GM18507 (cell line): Measurements from ENCODE around the gene RGMB.

Experiments
- DNase-seq: peaks from one replicate; pipeline ENCODE4 v3.0.0; 2011; ENCODE audit warnings: low read depth; ENCODE audit not compliant: insufficient read length; ENCODE audit errors: extremely low spot score
- FAIRE-seq: peaks from 2 replicates; lab custom pipeline; 2011; peaks lifted over from hg19 to GRCh38; lab: Jason Lieb, UNC

RGMB gene

DNA sequence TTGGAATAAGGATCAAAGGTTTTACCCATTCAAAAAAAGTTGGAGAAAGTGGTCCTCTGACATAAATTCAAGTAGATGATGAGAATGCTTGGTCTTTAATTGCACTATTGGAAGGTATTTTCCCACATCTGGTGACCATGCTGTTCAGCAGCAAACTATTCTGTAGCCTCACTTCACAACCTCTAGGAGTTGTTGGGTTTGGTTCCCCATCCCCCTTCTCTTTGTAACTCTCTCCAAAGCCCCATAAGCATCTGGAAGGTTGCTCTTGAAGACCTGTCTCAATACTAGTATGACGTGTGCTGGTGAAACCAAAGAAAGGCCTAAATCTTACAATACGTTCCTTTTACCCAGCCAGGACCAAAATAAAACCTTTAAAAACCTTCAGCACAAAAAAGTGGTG is 8.5 kb downstream of the RGMB start:
- DNase-seq (no peak), FAIRE-seq (no peak)

DNA sequence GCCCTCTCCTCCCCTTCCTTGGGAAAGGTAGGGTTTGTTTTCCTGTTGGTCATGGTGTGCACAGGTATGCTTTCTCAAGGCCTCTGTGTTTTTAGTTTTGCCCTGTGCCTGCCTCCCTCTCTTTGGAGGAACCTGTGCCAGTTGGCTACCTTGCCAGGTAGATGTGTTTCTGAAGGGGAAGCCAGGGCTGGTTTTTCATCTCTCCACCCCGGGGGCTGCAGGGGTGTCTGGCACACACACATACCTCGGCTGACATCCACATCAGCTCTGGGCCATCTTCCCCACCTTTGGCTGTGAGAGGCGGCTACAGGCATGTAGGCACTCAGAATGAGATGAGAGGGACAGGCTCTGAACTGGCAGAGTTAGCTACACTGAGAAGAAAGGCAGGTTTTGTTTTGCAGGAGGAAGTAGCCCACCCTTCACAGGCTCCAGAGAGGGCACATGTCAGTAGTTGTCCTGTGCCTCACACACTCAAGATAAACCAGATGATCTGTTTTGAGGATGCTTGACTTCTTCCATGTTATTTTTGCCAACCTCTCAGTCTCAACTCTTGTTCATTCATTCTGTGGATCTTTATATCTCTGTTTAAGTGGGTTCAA is 9.7 kb downstream of the RGMB start:
- DNase-seq (no peak), FAIRE-seq (no peak)

DNA sequence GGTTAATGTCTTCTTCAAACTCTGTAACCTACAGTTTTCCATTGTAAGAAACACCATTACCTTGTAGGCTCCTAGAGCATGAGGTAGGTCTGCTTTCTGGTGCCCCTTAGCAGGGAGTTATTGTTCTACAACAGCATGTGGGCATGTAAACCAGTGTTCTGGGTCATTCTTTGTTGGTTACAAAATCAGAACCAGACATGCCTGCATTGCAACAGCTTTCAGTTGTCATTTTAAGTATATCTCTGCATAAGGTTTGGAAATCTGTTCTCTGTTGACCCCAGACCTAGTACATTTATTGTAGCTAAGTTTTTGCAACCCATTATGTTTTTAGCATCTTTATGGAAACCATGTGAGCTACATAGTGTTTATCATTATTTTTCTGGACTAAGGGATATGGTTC is 10.9 kb downstream of the RGMB start:
- FAIRE-seq (no peak), DNase-seq (no peak)

DNA sequence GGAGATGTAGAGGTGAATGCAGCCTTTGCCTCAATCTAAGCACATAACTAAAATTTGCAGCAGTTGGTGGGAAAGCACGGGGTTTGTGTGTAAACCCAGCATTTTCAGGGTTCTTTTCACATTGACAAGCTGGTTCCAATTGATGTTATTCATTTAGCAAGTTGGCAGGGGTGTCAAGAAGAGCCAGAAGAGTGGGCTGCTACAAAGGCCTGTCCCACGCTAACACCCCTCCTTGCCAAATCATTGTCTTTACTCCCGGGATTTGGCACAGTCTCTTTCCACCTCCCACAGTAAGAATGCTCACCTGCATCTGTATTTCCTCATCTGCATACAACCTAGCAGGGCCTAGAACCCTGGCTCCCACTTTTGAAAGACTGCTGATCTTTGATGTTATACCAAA is 11.8 kb downstream of the RGMB start:
- no peak for FAIRE-seq

DNA sequence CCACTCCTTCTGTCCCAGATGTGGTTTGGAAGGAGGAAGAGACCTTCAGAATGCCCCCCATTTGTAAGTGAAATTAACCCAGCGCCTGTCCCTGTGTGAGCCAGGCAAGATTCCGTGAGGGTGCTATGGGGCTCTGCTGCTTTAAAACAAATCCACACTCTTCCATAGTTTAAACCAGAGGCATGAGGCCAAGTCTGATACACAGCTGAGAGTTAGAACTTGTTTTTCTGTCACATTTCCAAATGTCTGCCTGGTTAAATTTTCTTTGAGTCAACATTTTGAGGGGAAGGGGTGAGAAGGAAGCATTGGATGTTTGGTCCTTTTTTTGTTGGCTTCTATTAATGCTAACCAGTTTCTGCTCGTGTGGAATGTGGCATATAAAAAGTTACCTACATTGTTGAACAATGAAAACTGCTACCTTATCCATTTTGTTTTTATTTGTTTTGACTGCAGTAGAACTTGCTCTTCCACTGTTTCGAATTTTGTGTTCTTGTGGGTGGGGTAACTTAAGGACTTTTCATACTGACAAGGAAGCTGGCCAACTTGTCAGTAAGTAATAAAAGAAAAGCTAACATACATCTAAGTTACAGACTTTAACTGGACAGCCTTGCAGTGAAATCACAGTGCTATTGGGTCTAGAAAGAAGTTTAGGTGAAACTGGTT is 12.9 kb downstream of the RGMB start:
- no peak for DNase-seq

More for the DNA sequence above, 11.8 kb downstream of the RGMB start:
- no peak for DNase-seq

DNA sequence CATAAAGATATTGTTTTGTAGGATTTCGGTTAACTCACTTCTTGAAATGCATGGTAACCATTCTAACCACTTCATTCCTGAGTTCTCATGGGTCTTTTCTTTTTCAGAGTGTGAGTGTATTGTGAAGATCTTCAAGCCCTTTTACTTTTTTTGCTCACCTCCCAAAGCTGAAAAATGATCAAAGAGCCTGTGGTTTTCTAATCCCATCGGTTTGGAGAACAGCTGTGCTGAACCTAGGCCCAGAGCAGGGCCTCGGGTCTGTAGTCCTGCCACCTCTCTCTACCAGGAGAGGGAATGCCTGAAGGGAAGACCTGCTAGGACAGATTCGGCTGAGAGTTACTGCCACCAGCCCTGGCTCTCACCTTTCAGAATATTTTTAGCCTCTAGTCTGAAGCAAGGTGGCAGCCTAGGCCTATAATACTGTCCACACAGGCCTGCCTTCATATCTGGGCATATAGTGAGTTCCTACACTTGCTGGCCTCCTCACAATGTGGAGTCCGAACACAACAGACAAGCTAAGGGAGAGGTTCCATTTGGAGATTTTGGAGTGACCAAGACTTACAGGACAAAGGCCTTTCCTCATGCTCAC is 13.8 kb downstream of the RGMB start:
- FAIRE-seq (no peak), DNase-seq (no peak)

More for the DNA sequence above, 12.9 kb downstream of the RGMB start:
- no peak for FAIRE-seq

DNA sequence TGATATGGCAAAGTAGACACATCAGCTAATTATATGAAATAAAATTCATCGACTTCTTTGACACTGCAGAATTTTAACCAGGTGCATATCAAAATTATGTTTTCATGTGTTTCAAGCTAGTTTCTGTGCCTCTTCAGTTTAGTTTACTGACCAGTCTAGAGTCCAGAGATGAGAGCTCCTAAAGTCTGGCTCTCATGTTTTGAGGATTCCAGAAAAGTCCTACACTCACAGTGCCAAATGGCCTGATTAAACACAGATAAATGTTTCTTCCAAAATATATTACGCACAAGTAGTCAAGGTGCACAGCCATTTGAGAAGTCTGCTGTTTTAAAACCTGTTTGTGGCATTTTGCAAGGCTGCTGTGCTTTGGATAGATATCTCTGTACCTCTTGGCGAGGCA is 15.6 kb downstream of the RGMB start:
- DNase-seq (no peak), FAIRE-seq (no peak)

DNA sequence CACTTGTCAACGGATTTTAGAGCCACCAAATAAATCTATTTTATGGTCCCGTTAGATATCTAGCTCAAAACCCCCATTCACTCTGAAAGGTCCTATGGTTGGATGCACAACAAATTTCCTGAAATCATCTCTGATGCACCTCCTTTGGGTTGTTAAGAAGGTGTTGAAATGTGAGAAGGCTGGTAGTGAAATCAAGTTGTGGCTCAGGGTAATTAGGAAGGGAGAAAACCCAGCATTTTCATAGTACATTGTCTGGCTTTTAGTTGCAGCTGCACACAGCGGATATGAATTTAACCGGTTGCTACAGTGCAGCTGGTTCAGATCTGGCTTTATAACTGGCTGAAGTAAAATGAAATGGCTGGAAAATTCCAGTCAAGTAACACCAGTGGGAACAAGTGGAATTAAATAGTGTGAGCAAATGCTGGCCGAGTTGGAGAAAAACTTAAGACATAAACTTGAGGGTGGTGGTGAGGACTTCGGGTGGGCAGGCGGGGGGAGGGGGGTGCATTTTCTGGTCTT is 17.6 kb downstream of the RGMB start:
- FAIRE-seq (no peak), DNase-seq (no peak)

DNA sequence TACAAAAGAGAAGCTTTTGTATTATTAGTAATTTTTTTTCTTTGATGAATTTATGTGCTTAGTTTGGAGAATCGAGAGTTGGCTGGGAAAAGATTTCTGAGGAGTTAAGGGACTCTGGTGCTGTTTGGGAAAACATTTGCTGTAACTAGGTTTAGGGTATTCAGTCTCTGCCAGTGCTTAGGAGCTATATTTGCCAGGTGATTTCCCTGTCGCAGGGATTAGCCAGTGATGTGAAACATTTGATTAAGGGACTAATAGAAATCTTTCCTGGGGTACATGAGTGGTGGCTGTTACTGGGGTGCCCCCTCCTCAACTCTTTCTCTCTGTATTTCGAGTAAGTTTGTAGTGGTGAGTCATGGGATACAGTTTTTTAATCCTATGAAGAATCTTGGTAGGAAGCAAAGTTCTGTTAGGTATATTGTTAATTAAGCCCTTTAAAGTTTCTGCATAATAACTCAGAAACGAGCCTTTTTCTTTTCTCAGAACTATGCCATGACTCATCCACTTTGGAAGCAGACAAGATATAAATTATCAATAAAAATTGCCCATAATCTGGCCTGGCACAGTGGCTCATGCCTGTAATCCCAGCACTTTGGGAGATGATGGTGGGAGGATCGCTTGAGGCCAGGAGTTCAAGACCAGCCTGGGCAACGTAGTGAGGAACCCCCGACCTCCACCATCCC is 18.6 kb downstream of the RGMB start:
- DNase-seq (no peak), FAIRE-seq (no peak)

DNA sequence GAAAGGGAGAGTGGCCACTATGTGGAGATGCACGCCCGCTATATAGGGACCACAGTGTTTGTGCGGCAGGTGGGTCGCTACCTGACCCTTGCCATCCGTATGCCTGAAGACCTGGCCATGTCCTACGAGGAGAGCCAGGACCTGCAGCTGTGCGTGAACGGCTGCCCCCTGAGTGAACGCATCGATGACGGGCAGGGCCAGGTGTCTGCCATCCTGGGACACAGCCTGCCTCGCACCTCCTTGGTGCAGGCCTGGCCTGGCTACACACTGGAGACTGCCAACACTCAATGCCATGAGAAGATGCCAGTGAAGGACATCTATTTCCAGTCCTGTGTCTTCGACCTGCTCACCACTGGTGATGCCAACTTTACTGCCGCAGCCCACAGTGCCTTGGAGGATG is 19.8 kb downstream of the RGMB start:
- no peak for DNase-seq
- FAIRE-seq, result no peak

DNA sequence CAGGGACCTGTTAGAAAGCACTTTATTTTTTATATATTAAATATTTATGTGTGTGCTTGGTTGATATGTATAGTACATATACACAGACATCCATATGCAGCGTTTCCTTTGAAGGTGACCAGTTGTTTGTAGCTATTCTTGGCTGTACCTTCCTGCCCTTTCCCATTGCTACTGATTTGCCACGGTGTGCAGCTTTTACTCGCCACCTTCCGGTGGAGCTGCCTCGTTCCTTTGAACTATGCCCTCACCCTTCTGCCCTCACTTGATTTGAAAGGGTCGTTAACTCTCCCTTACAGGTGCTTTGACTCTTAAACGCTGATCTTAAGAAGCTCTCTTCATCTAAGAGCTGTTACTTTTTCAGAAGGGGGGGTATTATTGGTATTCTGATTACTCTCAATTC is 20.5 kb downstream of the RGMB start:
- DNase-seq, result no peak
- no peak for FAIRE-seq

DNA sequence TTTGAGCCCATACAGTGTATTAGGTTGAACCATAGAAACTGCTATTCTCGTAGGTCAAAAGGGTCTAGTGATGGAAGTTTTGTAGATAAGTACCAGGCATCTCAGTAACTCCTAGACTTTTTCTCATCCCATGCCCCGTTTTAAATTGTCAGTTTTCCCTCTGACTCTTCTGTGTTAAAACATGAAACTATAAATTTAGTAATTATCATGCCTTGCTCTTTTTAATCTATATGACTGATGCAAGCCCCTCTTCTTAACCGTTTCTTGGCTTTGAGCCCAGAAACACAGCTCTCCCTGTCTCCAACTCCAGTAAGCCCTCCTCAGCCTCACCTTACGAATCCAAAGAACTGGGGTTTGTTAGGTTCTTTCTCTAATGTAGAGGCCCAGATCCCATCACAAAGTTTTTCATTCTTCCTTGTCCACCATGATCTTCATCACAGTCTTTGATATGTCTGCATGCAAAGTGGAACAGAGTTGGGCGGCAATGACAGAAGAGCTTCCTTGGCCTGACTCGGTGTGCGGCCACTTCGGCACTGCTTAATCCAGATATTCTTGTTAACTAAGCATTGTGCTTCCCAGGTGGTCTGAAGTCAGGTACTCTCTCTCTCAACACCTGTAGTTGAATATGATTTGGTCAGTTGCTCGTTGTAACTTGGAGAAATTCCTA is 21.1 kb downstream of the RGMB start:
- DNase-seq, result no peak
- no peak for FAIRE-seq

DNA sequence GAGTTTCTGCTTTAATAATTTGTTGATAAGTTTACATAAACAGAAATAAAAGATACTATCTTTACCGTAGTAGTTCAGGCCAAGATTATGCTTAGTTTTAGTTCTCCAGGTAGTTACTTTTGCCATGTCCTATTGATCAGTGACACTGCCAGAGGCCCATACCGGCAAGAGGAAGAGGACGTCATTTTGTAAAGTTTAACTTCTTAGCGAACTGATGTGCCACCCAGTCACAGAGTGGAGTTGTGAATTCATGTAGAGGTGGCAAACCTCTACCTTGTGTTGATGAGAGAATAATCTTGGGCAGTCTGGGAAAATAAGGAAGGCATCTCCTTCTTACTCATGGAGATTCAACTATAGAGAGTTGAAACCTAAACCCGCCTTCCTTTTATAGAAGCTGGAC is 21.8 kb downstream of the RGMB start:
- FAIRE-seq (no peak), DNase-seq (no peak)

DNA sequence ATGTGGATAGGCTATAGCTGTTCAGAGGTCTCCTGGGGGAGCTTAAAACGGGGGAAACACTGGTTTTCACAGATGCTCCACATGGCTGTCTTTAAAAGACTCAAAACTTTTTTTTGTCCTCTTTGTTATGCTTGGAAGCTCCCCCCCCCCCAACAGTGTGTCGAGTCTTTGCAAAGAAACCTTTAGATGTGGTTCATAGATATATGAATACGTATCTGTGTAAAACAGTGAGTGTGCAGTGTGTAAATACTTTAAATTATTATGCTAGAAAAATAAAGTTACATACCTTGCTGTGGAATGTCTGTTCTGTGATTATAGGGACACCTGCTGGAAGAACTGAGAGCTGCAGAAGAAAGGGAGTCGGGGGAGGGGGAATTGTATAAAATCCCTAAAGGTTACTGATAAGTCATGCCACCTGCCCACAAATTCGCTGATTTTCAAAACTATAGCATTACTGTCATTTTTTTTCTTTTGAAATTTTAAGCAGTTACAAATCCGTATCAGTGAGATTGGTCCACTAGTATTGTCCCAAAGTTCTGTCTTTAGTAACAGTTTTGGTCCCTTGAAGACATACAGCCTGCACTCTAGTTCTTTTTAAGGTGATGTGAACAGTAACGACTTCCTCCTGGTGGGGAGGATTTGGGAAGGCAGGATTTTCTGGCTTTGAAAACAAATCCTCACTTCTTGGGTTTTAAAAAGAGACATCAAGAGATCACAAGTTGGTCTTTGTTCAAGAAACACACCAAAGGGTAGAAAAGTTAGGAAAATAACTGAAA is 22.9 kb downstream of the RGMB start:
- no peak for DNase-seq
- peak; percentile 29 for FAIRE-seq

DNA sequence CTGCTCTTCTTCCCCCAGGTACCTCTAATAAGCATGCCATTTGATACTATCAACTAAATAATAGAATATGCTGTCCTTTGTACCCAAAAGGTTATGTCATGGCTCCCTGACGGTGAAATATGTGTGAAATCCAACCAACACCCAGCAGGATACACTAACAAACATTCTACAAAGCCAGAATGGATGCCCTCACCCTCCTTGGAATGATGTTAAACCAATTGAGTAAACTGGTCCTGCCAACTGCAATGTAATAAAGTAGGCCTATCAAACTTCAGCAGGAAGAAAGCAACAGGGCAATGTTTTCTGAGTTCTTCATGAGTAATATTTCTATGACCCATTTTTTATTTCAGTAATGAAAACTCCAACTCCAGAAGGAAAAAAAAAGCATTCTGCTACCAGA is 24.9 kb downstream of the RGMB start:
- no peak for DNase-seq
- FAIRE-seq, result no peak

DNA sequence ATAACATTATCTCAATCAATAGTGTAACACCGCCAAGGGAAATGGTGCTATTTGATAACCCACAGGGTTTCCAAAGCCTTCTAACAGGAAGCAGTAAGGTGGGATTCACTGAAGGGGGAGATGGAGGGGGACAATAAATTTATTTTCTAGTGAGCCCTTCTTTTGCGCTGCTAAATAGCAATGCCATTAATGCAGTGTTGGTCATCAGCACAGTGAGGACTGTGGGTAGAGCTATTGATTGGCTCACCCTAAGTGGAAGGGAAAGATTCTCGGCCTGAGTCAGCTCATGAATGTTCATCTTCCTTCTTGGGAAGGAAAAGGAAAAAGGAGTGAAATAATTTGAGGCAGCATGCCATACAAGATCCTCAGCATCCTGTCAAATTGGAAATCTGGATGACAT is 25.4 kb downstream of the RGMB start:
- DNase-seq, result no peak
- FAIRE-seq, result no peak

DNA sequence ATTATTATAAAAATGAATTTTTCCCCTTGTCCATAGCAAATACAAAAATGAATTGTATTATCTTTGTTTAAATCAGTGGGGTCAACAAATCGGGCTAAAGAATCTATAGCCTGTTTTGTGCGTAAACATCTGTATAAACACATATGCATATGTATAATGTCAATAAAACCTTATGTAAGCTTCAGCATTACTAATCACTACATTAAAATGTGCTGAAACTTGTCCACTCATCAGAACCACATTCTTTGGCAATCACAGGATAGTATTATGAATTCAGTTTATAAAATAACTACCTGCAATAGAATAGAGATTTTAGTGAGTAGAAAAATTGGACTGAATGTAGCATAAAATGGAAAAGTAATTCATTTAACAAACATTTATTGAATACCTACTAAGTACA is 30.6 kb downstream of the RGMB start:
- FAIRE-seq (no peak), DNase-seq (no peak)

DNA sequence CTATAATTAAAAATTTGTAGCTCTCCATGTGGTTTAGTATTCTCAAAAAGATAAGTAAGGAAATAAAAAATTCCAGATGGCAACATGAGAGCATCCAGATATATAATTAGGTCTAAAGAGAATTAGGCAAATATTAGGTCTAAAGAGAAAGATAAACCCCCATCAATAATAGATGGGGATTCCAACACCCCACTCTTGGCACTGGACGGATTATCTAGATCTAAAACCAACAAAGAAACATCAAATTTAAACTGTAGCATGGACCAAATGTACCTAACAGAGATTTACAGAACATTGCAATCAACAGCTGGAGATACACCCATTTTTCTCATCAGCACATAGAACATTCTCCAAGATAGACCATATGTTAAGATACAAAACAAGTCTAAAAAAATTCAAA is 31.6 kb downstream of the RGMB start:
- DNase-seq (no peak), FAIRE-seq (no peak)

DNA sequence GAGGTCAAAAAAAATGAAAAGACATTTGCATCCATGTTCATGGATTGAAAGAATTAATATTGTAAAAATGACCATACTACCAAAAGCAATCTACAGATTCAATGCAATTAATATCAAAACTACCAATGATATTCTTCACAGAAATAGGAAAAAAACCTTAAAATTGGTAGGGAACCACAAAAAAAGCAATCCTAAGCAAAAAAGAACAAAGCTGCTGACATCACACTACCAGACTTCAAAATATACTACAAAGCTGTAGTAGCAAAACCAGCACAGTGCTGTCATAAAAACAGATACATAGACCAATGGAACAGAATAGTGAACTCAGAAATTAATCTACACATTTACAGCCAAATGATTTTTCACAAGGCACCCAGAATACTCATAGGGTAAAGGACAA is 34.3 kb downstream of the RGMB start:
- FAIRE-seq, result no peak
- DNase-seq, result no peak
